Smooth muscle cell (in vitro differentiated cells): ENCODE data around the gene TPRG1L. TPM values are rescaled to one million over a fixed set of nuclear protein-coding genes. Genes with fewer than 3 reads are reported as not detected.

Experiments
- DNase-seq: peaks from one replicate; lab custom pipeline; 2025; ENCODE audit not compliant: unreplicated experiment; lab: John Stamatoyannopoulos, UW
- H2AFZ ChIP-seq: fragments of 200-600 bp; sonication (generic); 2 replicates; pipeline ENCODE4 v1.6.0; 2016; ENCODE audit warnings: antibody characterized with exemption, low read depth, mild to moderate bottlenecking
- H3F3A ChIP-seq: fragments of 200-600 bp; sonication (generic); 2 replicates; pipeline ENCODE4 v1.6.0; 2017; ENCODE audit warnings: antibody characterized with exemption, low read depth
- H3K27ac ChIP-seq: fragments of 200-600 bp; sonication (generic); 2 replicates; pipeline ENCODE4 v1.5.1; 2016; ENCODE audit warnings: low read depth, mild to moderate bottlenecking
- H3K27me3 ChIP-seq: fragments of 200-600 bp; sonication (generic); 2 replicates; pipeline ENCODE4 v1.6.1; 2016; ENCODE audit warnings: low read depth, mild to moderate bottlenecking
- H3K36me3 ChIP-seq: fragments of 200-600 bp; sonication (generic); 2 replicates; pipeline ENCODE4 v1.5.1; 2016; ENCODE audit warnings: low read depth
- H3K4me1 ChIP-seq: fragments of 200-600 bp; sonication (generic); 2 replicates; pipeline ENCODE4 v1.5.1; 2016; ENCODE audit warnings: low read depth
- H3K4me2 ChIP-seq: fragments of 200-600 bp; sonication (generic); 2 replicates; pipeline ENCODE4 v1.6.0; 2016; ENCODE audit warnings: mild to moderate bottlenecking
- H3K4me3 ChIP-seq: fragments of 200-600 bp; sonication (generic); 2 replicates; pipeline ENCODE4 v1.5.1; 2016; ENCODE audit warnings: mild to moderate bottlenecking
- H3K79me2 ChIP-seq: fragments of 200-600 bp; sonication (generic); 2 replicates; pipeline ENCODE4 v1.6.0; 2016; ENCODE audit warnings: low read depth, mild to moderate bottlenecking
- H3K9ac ChIP-seq: fragments of 200-600 bp; sonication (generic); 2 replicates; pipeline ENCODE4 v1.6.0; 2016; ENCODE audit warnings: low read depth
- H3K9me3 ChIP-seq: fragments of 200-600 bp; sonication (generic); replicated peaks from 2 replicates; pipeline ENCODE4 v1.5.1; 2016; ENCODE audit warnings: low read depth
- H4K20me1 ChIP-seq: fragments of 200-600 bp; sonication (generic); 2 replicates; pipeline ENCODE4 v1.6.0; 2016; ENCODE audit warnings: low read depth
- WGBS: methylation state at CpG from one replicate; pipeline ENCODE4 v1.1.7; 2016; ENCODE audit warnings: low lambda C conversion rate; 5-methylcytosine and 5-hydroxymethylcytosine counted together
- polyA plus RNA-seq: library from polyadenylated mRNA; unstranded; fragments of >200 nt; fragmentation: Nextera tagmentation; extraction: Ambion mirVana; gene quantifications from 2 replicates; pipeline ENCODE4 v1.2.1, GENCODE V29; 2016
- total RNA-seq: library from RNA; depleted of rRNA; stranded (reverse); fragments of >200 nt; gene quantifications from 2 replicates; pipeline ENCODE4 v1.2.3, GENCODE V29; 2014
- TF ChIP-seq, protein P1 (sequence below): fragments of 200-600 bp; sonication (generic); IDR thresholded peaks from 2 replicates; pipeline ENCODE4 v1.5.1; 2017; ENCODE audit warnings: borderline replicate concordance, mild to moderate bottlenecking, antibody characterized with exemption; ENCODE audit not compliant: insufficient read depth, poor library complexity, severe bottlenecking

Gene TPRG1L
- total and polyA plus RNA-seq, 2 experiments from 2014 or later: 20.7 to 35.0 TPM

DNA sequence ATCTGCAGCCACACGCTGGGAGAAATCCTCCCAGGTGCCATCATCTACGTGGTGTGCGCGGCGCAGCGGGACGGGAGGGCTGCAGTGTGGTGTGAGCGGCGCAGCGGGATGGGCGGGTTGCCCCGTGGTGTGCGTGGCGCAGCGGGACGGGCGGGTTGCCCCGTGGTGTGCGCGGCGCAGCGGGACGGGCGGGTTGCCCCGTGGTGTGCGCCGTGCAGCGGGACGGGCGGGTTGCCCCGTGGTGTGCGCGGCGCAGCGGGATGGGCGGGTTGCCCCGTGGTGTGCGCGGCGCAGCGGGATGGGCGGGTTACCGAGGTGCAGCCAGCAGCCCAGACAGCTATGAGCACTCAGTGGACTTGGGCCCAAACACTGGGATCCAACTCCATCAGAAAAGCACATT lies 20.4 kb downstream of the TPRG1L start:
- Histone ChIP-seq H3K79me2 (no peaks in the 10 kb centered on the region), H3K36me3 (no peaks in the 10 kb centered on the region), H3F3A (no peaks in the 10 kb centered on the region), H3K4me2 (no peak overlapping the region), H3K27me3 (peaks cover 2% of the 10 kb centered on the region), H3K27ac (no peak overlapping the region), H2AFZ (no peak overlapping the region), H3K4me3 (no peak overlapping the region), H3K9me3 (no peaks in the 10 kb centered on the region), H4K20me1 (no peaks in the 10 kb centered on the region), H3K9ac (no peak overlapping the region), H3K4me1 (peaks cover 2% of the 10 kb centered on the region)
- TF ChIP-seq, protein P1, sequence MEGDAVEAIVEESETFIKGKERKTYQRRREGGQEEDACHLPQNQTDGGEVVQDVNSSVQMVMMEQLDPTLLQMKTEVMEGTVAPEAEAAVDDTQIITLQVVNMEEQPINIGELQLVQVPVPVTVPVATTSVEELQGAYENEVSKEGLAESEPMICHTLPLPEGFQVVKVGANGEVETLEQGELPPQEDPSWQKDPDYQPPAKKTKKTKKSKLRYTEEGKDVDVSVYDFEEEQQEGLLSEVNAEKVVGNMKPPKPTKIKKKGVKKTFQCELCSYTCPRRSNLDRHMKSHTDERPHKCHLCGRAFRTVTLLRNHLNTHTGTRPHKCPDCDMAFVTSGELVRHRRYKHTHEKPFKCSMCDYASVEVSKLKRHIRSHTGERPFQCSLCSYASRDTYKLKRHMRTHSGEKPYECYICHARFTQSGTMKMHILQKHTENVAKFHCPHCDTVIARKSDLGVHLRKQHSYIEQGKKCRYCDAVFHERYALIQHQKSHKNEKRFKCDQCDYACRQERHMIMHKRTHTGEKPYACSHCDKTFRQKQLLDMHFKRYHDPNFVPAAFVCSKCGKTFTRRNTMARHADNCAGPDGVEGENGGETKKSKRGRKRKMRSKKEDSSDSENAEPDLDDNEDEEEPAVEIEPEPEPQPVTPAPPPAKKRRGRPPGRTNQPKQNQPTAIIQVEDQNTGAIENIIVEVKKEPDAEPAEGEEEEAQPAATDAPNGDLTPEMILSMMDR: no peak
- WGBS: 98% methylated on average over 18 of the region's 43 CpGs
- DNase-seq: no peak

DNA sequence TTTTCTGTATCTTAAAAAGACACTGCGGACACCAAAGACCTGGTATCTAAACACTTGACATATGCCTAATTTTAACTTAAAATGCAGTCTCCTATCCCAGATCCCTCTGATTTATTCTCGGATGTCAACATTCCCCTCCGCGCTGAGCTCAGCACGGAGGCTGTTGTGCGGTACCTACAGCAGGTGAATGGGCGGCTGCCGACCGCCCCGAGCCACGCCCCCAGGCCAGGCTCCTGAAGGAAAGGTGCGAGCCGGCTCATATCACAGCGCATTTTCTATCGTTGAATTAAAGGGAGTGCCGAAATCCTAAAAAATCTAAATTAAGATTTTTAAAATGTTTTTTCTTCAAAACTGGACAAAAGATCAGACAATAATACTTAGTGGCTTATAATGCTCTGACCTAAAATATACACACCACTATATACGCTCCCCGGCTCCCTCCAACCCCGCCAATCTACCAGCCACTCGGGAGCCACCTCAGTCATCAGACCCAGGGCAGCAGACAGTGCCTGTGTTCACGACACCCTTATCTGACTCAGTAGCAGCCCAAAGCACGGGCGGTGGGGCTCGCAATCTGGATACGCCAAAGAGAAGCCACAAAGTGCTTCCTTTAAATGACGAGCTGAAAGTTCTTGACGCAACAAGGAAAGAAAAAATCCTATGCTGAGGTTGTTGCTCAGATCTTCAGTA lies 21.0 kb downstream of the TPRG1L start:
- Histone ChIP-seq H3F3A (no peaks in the 10 kb centered on the region), H4K20me1 (no peaks in the 10 kb centered on the region), H2AFZ (no peak overlapping the region), H3K36me3 (no peaks in the 10 kb centered on the region), H3K4me3 (no peak overlapping the region), H3K4me1 (peaks cover 6% of the 10 kb centered on the region), H3K79me2 (no peaks in the 10 kb centered on the region), H3K27me3 (peaks cover 8% of the 10 kb centered on the region), H3K4me2 (no peak overlapping the region), H3K9ac (no peak overlapping the region), H3K9me3 (no peaks in the 10 kb centered on the region), H3K27ac (no peak overlapping the region)
- no peak for DNase-seq
- WGBS: 96% methylated on average over 27 of the region's 27 CpGs
- TF ChIP-seq, protein P1: no peak

DNA sequence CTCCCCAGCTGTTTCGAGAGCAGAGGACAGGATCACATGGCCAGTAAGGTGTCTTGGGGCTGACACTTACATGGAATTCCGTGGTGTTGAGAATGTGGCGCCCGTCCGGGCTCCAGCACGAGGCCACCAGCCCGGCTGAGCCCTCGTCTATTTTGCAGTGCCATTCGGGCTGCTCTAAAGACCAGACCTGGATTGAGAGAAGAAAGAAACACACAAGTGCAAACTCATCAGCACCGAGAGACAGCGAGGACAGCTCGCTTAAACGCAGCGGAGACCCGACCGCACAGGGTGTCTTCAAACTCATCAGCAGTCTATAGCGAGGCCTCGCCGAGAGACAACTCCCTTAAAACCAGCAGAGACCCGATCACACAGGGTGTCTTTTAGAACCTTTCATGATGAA lies 21.8 kb downstream of the TPRG1L start:
- TF ChIP-seq, protein P1: no peak
- Histone ChIP-seq H3K4me2 (no peak overlapping the region), H3K4me1 (peaks cover 6% of the 10 kb centered on the region), H3K4me3 (no peak overlapping the region), H3F3A (no peaks in the 10 kb centered on the region), H3K9ac (no peak overlapping the region), H4K20me1 (no peaks in the 10 kb centered on the region), H3K27me3 (peaks cover 16% of the 10 kb centered on the region), H3K9me3 (no peaks in the 10 kb centered on the region), H3K27ac (no peak overlapping the region), H3K36me3 (no peaks in the 10 kb centered on the region), H2AFZ (no peak overlapping the region), H3K79me2 (no peaks in the 10 kb centered on the region)
- WGBS: 98% methylated on average over 20 of the region's 20 CpGs
- no peak for DNase-seq
